Body of pancreas (tissue), 4 donors: ENCODE measurements around the gene ADORA2A. TPM values are rescaled to one million over a fixed set of nuclear protein-coding genes. Genes with fewer than 3 reads are reported as not detected.

Source experiments
- ATAC-seq: fragments of 150-250 bp; one replicate; pipeline ENCODE4 v1.9.1; 2016
- DNase-seq, 4 donors: peaks; one replicate each; pipeline ENCODE4 v3.0.0-alpha.2; 2019
- H3K27ac ChIP-seq, 4 donors: fragments of 200-600 bp; sonication (generic); 1 replicate in 3 of 4; 2 replicates in 1 of 4; pipeline versions ENCODE4 v1.5.1 to v1.6.1; 2016 to 2019; ENCODE audit warnings: mild to moderate bottlenecking in 1 of 4, mixed read lengths in 1 of 4, moderate library complexity in 1 of 4
- H3K27me3 ChIP-seq, 2 donors: fragments of 200-600 bp; sonication (generic); one replicate each; pipeline ENCODE4 v1.6.0; 2016; ENCODE audit warnings: mild to moderate bottlenecking in 1 of 2
- H3K36me3 ChIP-seq, 2 donors: fragments of 200-600 bp; sonication (generic); replicated peaks in 1 of 2; 2 replicates each; pipeline ENCODE4 v1.5.1; 2016; ENCODE audit warnings: low read depth in 2 of 2; ENCODE audit not compliant: insufficient read depth in 1 of 2
- H3K4me1 ChIP-seq: fragments of 200-600 bp; sonication (generic); one replicate; pipeline ENCODE4 v1.6.0; 2016
- H3K4me3 ChIP-seq, 2 donors: fragments of 200-600 bp; sonication (generic); 1 replicate in 1 of 2; 2 replicates in 1 of 2; pipeline ENCODE4 v1.5.1; 2016 to 2019
- H3K9me3 ChIP-seq, 3 donors: fragments of 200-600 bp; sonication (generic); 1 replicate in 2 of 3; 2 replicates in 1 of 3; pipeline ENCODE4 v1.5.1; 2016
- POLR2A ChIP-seq, 3 donors: fragments of 450-650 bp; IDR thresholded peaks; one replicate each; pipeline ENCODE4 v1.6.1; 2016; ENCODE audit warnings: antibody characterized with exemption in 3 of 3, mild to moderate bottlenecking in 2 of 3
- WGBS, 2 donors: methylation state at CpG; one replicate each; pipeline ENCODE4 v1.1.5; 2017; 5-methylcytosine and 5-hydroxymethylcytosine counted together
- intact Hi-C: fragments of 100-400 bp; cut with DNase I; formaldehyde crosslinking; loops from one replicate; pipeline ENCODE4 v1.15.1; 2023
- total RNA-seq, 2 donors: library from RNA; depleted of rRNA; stranded (reverse); fragments of >200 nt; gene quantifications; one replicate each; pipeline ENCODE4 v1.1.0, GENCODE V29; 2016
- TF ChIP-seq, protein P1 (sequence below), 7 experiments: fragments of 450-650 bp in 4 of 7; fragments of 200-600 bp in 3 of 7; sonication (generic) in 3 of 7; IDR thresholded peaks; one replicate each; pipeline ENCODE4 v1.5.1; 2016 to 2019; ENCODE audit warnings: antibody characterized with exemption in 7 of 7

Gene ADORA2A
- total RNA-seq, 2 donors from 2014 or later, result 2.1 to 19.4 TPM

GRCh38 chr22:24390576-24390975 lies 36.8 kb upstream of the ADORA2A start:
- TF ChIP-seq, protein P1, sequence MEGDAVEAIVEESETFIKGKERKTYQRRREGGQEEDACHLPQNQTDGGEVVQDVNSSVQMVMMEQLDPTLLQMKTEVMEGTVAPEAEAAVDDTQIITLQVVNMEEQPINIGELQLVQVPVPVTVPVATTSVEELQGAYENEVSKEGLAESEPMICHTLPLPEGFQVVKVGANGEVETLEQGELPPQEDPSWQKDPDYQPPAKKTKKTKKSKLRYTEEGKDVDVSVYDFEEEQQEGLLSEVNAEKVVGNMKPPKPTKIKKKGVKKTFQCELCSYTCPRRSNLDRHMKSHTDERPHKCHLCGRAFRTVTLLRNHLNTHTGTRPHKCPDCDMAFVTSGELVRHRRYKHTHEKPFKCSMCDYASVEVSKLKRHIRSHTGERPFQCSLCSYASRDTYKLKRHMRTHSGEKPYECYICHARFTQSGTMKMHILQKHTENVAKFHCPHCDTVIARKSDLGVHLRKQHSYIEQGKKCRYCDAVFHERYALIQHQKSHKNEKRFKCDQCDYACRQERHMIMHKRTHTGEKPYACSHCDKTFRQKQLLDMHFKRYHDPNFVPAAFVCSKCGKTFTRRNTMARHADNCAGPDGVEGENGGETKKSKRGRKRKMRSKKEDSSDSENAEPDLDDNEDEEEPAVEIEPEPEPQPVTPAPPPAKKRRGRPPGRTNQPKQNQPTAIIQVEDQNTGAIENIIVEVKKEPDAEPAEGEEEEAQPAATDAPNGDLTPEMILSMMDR (IDR thresholded peaks at IDR 0.05), result no peak
- TF ChIP-seq POLR2A (IDR thresholded peaks at IDR 0.05), result no peak
- no peak overlapping the region for H3K27ac ChIP-seq
- DNase-seq, result peak in 1 of 4 donors; percentile 42
- no peak overlapping the region for H3K4me3 ChIP-seq
- H3K36me3 ChIP-seq, result no peaks in the 10 kb centered on the region
- intact Hi-C loops, result no loop called here
- peak; percentile 48 for ATAC-seq
- H3K4me1 ChIP-seq, result peaks cover 7% of the 10 kb centered on the region
- no peaks in the 10 kb centered on the region for H3K27me3 ChIP-seq
- 76 to 84% methylated on average over 4 to 6 of the region's 7 CpGs for WGBS, 2 donors
- no peaks in the 10 kb centered on the region for H3K9me3 ChIP-seq

DNA sequence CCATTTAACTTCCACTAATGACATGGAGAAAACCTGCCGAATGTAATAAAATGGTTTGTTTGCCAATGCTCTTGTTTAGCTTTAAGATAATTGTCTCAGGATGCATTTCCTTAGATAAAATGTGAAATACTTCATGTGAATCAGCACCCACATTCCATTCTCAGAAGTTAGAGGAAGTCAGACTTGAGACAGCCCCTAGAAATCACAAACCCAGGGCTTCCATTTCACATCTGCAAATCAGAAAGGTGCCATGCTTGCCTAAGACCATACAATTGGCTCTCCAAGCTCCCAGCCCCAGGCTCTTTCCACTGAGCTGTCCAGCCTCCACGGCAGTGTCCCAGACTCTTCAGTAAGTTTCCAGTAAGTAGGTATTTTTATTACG lies 35.6 kb upstream of the ADORA2A start:
- H3K4me1 ChIP-seq, result peaks cover 7% of the 10 kb centered on the region
- no peaks in the 10 kb centered on the region for H3K9me3 ChIP-seq
- 80 to 98% methylated on average over 3 of the region's 3 CpGs for WGBS, 2 donors
- no peaks in the 10 kb centered on the region for H3K36me3 ChIP-seq
- intact Hi-C loops, result no loop called here
- ATAC-seq, result no peak
- peak overlapping the region in 1 of 4 donors; percentile 4 for H3K27ac ChIP-seq
- no peaks in the 10 kb centered on the region for H3K27me3 ChIP-seq
- H3K4me3 ChIP-seq, result no peak overlapping the region
- TF ChIP-seq, protein P1 (IDR thresholded peaks at IDR 0.05), result no peak
- no peak for TF ChIP-seq POLR2A (IDR thresholded peaks at IDR 0.05)
- DNase-seq, result no peak

GRCh38 chr22:24392218-24392931 lies 35.0 kb upstream of the ADORA2A start:
- no peaks in the 10 kb centered on the region for H3K27me3 ChIP-seq
- peaks cover 7% of the 10 kb centered on the region for H3K4me1 ChIP-seq
- TF ChIP-seq, protein P1 (IDR thresholded peaks at IDR 0.05), result no peak
- DNase-seq, result no peak
- 84 to 93% methylated on average over 4 of the region's 4 CpGs for WGBS, 2 donors
- no peak for ATAC-seq
- no peaks in the 10 kb centered on the region for H3K36me3 ChIP-seq
- no peak overlapping the region for H3K4me3 ChIP-seq
- H3K9me3 ChIP-seq, result no peaks in the 10 kb centered on the region
- intact Hi-C loops, result no loop called here
- H3K27ac ChIP-seq, result peak overlapping the region in 1 of 4 donors; percentile 4

- intact Hi-C loops, result no loop called here
- Histone ChIP-seq H3K4me3 (no peak overlapping the region), H3K4me1 (peaks cover 7% of the 10 kb centered on the region), H3K9me3 (no peaks in the 10 kb centered on the region), H3K27ac (no peak overlapping the region), H3K36me3 (no peaks in the 10 kb centered on the region), H3K27me3 (no peaks in the 10 kb centered on the region)
- TF ChIP-seq POLR2A (IDR thresholded peaks at IDR 0.05), result no peak
- TF ChIP-seq, protein P1 (IDR thresholded peaks at IDR 0.05), result no peak
- DNase-seq (no peak), ATAC-seq (no peak)
- 96 to 100% methylated on average over 2 of the region's 2 CpGs for WGBS, 2 donors
Measured at GRCh38 chr22:24393012-24393559, 34.3 kb upstream of the ADORA2A start.

- Histone ChIP-seq H3K4me1 (peaks cover 7% of the 10 kb centered on the region), H3K4me3 (no peak overlapping the region), H3K27me3 (no peaks in the 10 kb centered on the region), H3K9me3 (no peaks in the 10 kb centered on the region), H3K36me3 (no peaks in the 10 kb centered on the region), H3K27ac (no peak overlapping the region)
- WGBS, 2 donors, result 75 to 87% methylated on average over 3 of the region's 3 CpGs
- ATAC-seq, result no peak
- no peak for TF ChIP-seq POLR2A (IDR thresholded peaks at IDR 0.05)
- TF ChIP-seq, protein P1 (IDR thresholded peaks at IDR 0.05), result no peak
- no peak for DNase-seq
- intact Hi-C loops, result no loop called here
Measured at GRCh38 chr22:24393848-24394247, 33.6 kb upstream of the ADORA2A start.
